Lung microvascular endothelial cell (primary cell): ENCODE measurements around the gene FOXD1. TPM values are rescaled to one million over a fixed set of nuclear protein-coding genes. Genes with fewer than 3 reads are reported as not detected.
"Not testable (repeated sequence)": the region's sequence is repeated elsewhere in the genome, so short reads cannot be mapped to it uniquely, and the experiment has no call there.

Source experiments
- DNase-seq, 2 donors: peaks; one replicate each; pipeline versions ENCODE4 v3.0.0 to v3.0.0-alpha.2; 2010; ENCODE audit warnings: low read depth in 2 of 2
- total RNA-seq: library from RNA; depleted of rRNA; stranded (reverse); fragments of >200 nt; gene quantifications from 2 replicates; pipeline ENCODE4 v1.2.1, GENCODE V29; 2014

FOXD1 gene
- total RNA-seq, 1 donor from 2014 or later = not detected

DNA sequence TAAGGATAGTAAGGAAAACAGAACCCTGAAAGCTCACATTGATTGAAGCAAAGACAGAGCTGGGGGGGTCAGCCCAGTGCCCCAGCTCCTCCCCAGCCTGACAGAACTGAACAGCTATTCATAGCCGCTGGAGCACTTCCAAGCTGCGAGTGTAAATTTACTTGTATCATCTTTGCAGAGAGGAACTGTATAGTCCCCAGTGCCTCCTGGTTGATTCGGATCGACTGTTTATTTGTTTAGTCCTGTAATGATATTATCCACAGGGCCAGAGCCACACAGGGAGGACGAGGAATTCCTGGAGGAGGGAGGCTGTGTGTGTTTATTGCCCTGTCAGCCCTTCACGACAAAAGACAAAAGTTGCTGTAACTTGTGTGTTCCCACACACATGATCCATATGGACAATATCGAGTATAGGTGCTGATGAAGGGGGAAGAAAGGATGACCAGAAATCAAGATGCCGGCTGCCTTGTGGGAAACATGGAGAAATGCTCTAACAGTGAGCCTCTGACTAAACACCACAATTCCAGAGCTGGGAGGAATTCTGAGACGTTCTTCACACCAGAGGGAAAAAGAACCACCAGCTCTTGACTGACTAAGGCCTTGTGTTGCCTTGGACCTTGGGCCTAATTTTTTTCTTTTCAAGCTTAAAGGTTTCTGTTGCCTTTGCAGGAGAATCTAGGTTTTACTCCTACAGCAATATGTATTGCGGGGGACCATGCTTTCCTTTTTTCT, 31.1 kb downstream of the FOXD1 start:
- no peak for DNase-seq

DNA sequence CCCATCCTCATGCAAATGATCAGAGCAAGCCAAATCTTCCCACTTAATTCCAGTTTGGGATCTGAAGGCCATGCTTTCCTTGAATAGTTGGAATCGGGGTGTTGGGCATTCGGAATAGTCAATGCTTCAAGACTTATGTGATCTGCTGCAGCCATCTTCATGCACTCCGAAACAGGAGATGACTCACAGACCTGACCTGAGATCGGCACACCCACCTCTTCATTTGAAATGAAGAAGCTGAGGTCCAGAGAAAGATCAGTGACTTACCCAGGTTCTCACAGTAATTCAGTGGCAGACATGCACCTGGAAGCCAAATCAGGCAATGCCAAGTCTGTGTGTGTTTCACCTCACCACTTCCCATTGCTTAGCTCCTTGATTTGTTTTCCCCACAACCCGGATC, 33.0 kb downstream of the FOXD1 start:
- DNase-seq = no peak

DNA sequence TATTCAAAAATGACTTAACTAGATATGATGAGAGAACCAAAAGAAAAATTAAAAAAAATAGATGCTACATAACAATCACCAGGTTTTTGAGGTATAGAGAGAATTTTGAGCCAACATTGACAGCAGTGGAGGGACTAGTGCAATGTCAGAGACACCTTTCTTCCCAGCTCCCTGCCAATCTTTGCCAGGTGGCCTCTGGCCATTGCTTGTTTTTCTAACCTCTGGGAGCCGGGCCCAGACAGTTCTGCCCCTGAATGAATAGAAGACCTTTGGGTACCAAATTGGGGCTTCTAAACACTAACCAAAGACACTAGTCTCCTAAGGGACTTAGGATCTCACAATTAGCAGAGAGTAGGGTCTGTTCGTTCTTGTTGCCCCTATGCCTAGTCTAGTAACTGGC, 33.4 kb downstream of the FOXD1 start:
- no peak for DNase-seq

DNA sequence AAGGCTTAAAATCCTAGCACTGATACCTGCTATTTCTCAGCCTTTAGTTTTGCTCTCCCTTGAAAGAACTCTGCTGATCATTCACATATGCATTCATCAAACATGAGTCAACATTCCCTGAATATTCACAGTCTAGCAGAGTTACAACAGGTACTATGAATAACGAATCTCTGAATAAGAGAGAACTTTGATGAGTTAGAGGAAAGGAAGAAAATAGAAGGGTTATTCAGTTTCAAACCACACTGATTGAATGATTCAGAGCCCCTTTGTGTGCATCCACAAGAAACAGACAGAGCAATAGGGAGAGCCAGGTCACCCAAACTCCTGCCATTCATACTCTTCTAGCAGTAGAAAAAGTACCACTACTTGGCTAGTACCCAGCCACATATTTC, 36.0 kb downstream of the FOXD1 start:
- no peak for DNase-seq

DNA sequence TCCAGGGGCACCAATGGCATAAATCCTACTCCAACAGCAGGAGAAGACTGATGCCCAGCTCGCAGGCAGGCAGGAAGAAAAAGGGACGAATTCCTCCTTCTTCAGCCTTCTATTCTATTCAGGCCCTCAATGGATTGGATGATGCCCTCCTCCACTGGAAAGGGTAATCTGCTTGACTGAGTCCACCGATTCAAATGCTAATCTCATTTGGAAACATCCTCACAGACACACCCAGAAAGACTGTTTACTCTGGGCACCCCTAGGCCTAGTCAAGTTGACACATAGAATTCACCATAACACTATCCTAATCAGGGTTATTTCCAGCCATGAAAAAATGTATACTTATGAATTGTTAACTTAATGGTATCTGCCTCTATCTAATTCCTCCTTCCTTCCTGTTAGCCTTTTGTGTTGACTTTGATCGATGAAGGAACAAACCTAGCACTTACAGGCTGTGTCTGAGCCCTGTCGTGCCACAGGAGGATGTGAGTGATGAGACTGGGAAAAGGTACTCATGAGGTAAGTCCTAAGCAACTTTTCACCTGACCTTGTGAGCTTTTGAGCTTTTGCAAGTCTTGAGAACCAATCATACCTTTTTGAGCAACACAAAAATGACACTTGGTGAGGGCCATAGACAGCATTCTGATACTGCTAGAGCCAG, 36.5 kb downstream of the FOXD1 start:
- DNase-seq = no peak

DNA sequence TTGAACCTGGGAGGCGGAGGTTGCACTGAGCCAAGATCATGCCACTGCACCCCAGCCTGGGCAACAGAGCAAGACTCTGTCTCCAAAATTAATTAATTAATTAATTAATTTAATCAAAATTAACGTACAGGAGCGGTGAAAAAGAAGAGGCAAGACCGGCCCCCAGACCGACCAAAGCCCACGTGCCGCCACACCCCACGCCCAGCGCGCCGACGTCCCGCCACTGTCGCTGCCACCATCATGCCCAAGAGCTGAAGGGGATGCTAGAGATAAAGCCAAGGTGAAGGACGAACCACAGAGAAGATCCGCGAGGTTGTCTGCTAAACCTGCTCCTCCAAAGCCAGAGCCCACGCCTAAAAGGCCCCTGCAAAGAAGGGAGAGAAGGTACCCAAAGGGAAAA, 38.6 kb downstream of the FOXD1 start:
- not testable (repeated sequence) for DNase-seq

DNA sequence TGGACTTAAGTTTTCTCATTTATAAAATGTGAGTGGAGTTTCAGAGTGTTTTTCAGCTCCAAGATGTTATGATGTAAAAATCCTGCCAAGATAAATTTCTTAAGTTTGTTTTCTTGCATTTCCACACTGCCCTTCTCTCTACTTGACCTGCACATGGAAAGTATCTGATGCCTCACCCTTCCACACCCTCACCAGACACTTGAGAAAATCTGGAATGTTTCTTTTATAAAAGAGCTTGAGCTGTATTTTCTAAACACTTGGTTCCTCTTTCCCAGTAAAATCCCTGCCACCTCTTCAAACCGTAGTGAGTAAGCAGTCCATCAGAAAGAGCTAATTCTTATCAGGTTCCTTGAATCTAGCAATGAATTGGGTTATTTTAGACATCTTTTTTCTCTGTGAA, 42.9 kb downstream of the FOXD1 start:
- no peak for DNase-seq

DNA sequence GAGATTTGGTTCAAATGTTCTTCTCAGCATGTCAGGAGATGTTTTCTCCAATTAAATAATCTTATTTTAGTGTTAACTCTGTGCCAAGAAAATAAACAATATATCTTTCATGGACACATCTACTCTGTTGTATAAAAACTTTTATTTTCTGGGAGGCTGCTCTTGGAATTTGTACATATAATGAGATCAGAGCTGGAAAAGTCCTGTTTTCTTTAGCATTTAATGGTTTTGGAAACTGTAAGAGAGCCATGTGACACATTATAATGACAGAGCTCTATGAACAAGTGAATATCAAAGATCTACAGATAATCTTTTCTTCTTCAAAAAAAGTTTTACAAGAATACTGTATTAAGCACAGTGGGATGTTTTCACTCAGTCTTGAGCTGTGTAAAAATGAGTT, 48.8 kb downstream of the FOXD1 start:
- DNase-seq = no peak

Other genes starting within 250 kb of the FOXD1 start
- 193 and 250 TPM in 2 replicates for gene BTF3, start 49.7 kb upstream of the FOXD1 start, total RNA-seq
- 11.3 TPM in 2 replicates for gene ANKRA2, start 116.9 kb upstream of the FOXD1 start, total RNA-seq
- 10.2 and 14.1 TPM in 2 replicates for gene UTP15, start 117.0 kb upstream of the FOXD1 start, total RNA-seq
- gene ARHGEF28, start 177.4 kb upstream of the FOXD1 start, total RNA-seq = 49.3 and 83.1 TPM in 2 replicates